Chondrocyte (in vitro differentiated cells): ENCODE results near the gene SFRP2. TPM values are rescaled to one million over a fixed set of nuclear protein-coding genes. Genes with fewer than 3 reads are reported as not detected.

Experiments used
- DNase-seq: peaks from one replicate; pipeline ENCODE4 v3.0.0; 2021; ENCODE audit warnings: mixed read lengths, low spot score
- H3K27ac Mint-ChIP-seq: one replicate; pipeline ENCODE4 v1.8.0; 2021; ENCODE audit warnings: mild to moderate bottlenecking, moderate library complexity, mixed read lengths; ENCODE audit not compliant: unreplicated experiment
- H3K27me3 Mint-ChIP-seq: 2 replicates; pipeline ENCODE4 v1.8.0; 2021; ENCODE audit warnings: low read depth, mixed read lengths
- H3K36me3 Mint-ChIP-seq: 2 replicates; pipeline ENCODE4 v1.8.0; 2021; ENCODE audit warnings: low read depth, mixed read lengths
- H3K4me1 Mint-ChIP-seq: 2 replicates; pipeline ENCODE4 v1.8.0; 2021; ENCODE audit warnings: low read depth, mild to moderate bottlenecking, mixed read lengths
- H3K4me3 Mint-ChIP-seq: one replicate; pipeline ENCODE4 v1.8.0; 2021; ENCODE audit warnings: mild to moderate bottlenecking, moderate library complexity, mixed read lengths; ENCODE audit not compliant: unreplicated experiment
- H3K9me3 Mint-ChIP-seq: 2 replicates; pipeline ENCODE4 v1.8.0; 2021; ENCODE audit warnings: low read depth, mixed read lengths
- CTCF ChIP-seq: fragments of 200-600 bp; sonication (generic); IDR thresholded peaks from 2 replicates; pipeline ENCODE4 v1.5.0; 2021; ENCODE audit warnings: antibody characterized with exemption, mild to moderate bottlenecking, moderate library complexity
- long read RNA-seq: library from polyadenylated mRNA; stranded (forward); transcript quantifications from one replicate; pipeline ENCODE4 v2.0.0, GENCODE V29; 2021
- total RNA-seq: library from RNA; stranded (reverse); gene quantifications from 3 replicates; pipeline ENCODE4 v1.2.1, GENCODE V29; 2021

The SFRP2 gene
- total RNA-seq: 120 to 233 TPM (median 130 TPM) in 3 replicates
- long read RNA-seq, transcript SFRP2-201 (3 exons, 2,032 nt): major isoform, 414 of 420 reads
- long read RNA-seq, partial matches to known transcripts: 6 of 420 reads
- long read RNA-seq, other reads (novel, unspliced or antisense): 0 of 420 reads

GRCh38 chr4:153788413-153789276 lies at the start of gene SFRP2:
Gene SFRP2, minus strand, starts transcription at chr4:153789083. Its CDS starts 248 bp downstream, at chr4:153788835.
- Mint-ChIP-seq H3K4me3 (peak within 1 kb of the TSS; percentile 81), H3K9me3 (no peaks in the 10 kb centered on the region), H3K27ac (peak within 1 kb of the TSS; percentile 80), H3K27me3 (peaks cover 37% of the 10 kb centered on the region), H3K36me3 (peaks cover 9% of the 10 kb centered on the region), H3K4me1 (peaks cover 61% of the 10 kb centered on the region)
- no peak for TF ChIP-seq CTCF
- DNase-seq: no peak

- no peak for DNase-seq
- Mint-ChIP-seq H3K36me3 (no peaks in the 10 kb centered on the region), H3K4me3 (no peak overlapping the region), H3K4me1 (no peaks in the 10 kb centered on the region), H3K9me3 (peaks cover 3% of the 10 kb centered on the region), H3K27ac (no peak overlapping the region), H3K27me3 (peaks cover 3% of the 10 kb centered on the region)
- TF ChIP-seq CTCF: no peak
Measured at GRCh38 chr4:153838564-153838963, 49.7 kb upstream of the SFRP2 start.

GRCh38 chr4:153834901-153835300 lies 46.0 kb upstream of the SFRP2 start:
- Mint-ChIP-seq H3K9me3 (no peaks in the 10 kb centered on the region), H3K4me3 (no peak overlapping the region), H3K27me3 (peaks cover 14% of the 10 kb centered on the region), H3K27ac (no peak overlapping the region), H3K4me1 (no peaks in the 10 kb centered on the region), H3K36me3 (no peaks in the 10 kb centered on the region)
- DNase-seq: no peak
- TF ChIP-seq CTCF: no peak

GRCh38 chr4:153832720-153833287 lies 43.9 kb upstream of the SFRP2 start:
- H3K9me3 Mint-ChIP-seq: peaks cover 4% of the 10 kb centered on the region
- H3K4me1 Mint-ChIP-seq: no peaks in the 10 kb centered on the region
- no peak for TF ChIP-seq CTCF
- H3K36me3 Mint-ChIP-seq: no peaks in the 10 kb centered on the region
- DNase-seq: no peak
- no peak overlapping the region for H3K27ac Mint-ChIP-seq
- H3K27me3 Mint-ChIP-seq: peaks cover 20% of the 10 kb centered on the region
- H3K4me3 Mint-ChIP-seq: no peak overlapping the region

- Mint-ChIP-seq H3K27me3 (peaks cover 20% of the 10 kb centered on the region), H3K36me3 (no peaks in the 10 kb centered on the region), H3K27ac (no peak overlapping the region), H3K9me3 (peaks cover 4% of the 10 kb centered on the region), H3K4me3 (no peak overlapping the region), H3K4me1 (no peaks in the 10 kb centered on the region)
- no peak for TF ChIP-seq CTCF
- DNase-seq: no peak
Measured at GRCh38 chr4:153832054-153832453, 43.2 kb upstream of the SFRP2 start.
